Heart right ventricle (tissue), 16 donors: ENCODE data around the gene CDC42SE2. TPM values are rescaled to one million over a fixed set of nuclear protein-coding genes. Genes with fewer than 3 reads are reported as not detected.

Source experiments
- ATAC-seq, 8 donors: fragments of 200-7000 bp; cut with Tn5 transposase; one replicate each; pipeline ENCODE4 v1.9.1; 2020; ENCODE audit warnings: mild to moderate bottlenecking in 8 of 8, moderate library complexity in 8 of 8, moderate number of reproducible peaks in 1 of 8
- DNase-seq, 2 donors: peaks; one replicate each; pipeline ENCODE4 v3.0.0-alpha.2; 2020
- H3K27ac ChIP-seq, 10 donors: fragments of 200-600 bp; sonication (generic) in 2 of 10; one replicate each; pipeline versions ENCODE4 v1.5.0 to v1.8.0; 2020 to 2022; ENCODE audit warnings: mild to moderate bottlenecking in 3 of 10
- H3K27me3 ChIP-seq, 7 donors: fragments of 200-600 bp; one replicate each; pipeline ENCODE4 v1.8.0; 2021 to 2022; ENCODE audit warnings: mild to moderate bottlenecking in 2 of 7
- H3K36me3 ChIP-seq, 9 donors: fragments of 200-600 bp; sonication (generic) in 1 of 9; one replicate each; pipeline versions ENCODE4 v1.5.0 to v1.8.0; 2020 to 2022; ENCODE audit warnings: mild to moderate bottlenecking in 2 of 9
- H3K4me1 ChIP-seq, 9 donors: fragments of 200-600 bp; sonication (generic) in 1 of 9; one replicate each; pipeline versions ENCODE4 v1.5.0 to v1.8.0; 2020 to 2022; ENCODE audit warnings: mild to moderate bottlenecking in 4 of 9
- H3K4me3 ChIP-seq, 10 donors: fragments of 200-600 bp; sonication (generic) in 2 of 10; one replicate each; pipeline versions ENCODE4 v1.5.0 to v1.8.0; 2020 to 2022; ENCODE audit warnings: mild to moderate bottlenecking in 7 of 10, moderate library complexity in 2 of 10
- H3K9me3 ChIP-seq, 11 donors: fragments of 200-600 bp in 10 of 11; sonication (generic) in 2 of 11; one replicate each; pipeline versions ENCODE4 v1.5.0 to v1.8.0; 2013 to 2022; ENCODE audit warnings: mild to moderate bottlenecking in 2 of 11, control low read depth in 1 of 11, moderate library complexity in 1 of 11
- WGBS, 2 donors: extraction: QIAGEN DNeasy Blood & Tissue Kit; methylation state at CpG; one replicate each; pipeline ENCODE4 v1.1.7; 2013; ENCODE audit warnings: inconsistent platforms in 1 of 2; 5-methylcytosine and 5-hydroxymethylcytosine counted together
- intact Hi-C, 10 donors: fragments of 100-400 bp; cut with DNase I; formaldehyde crosslinking; loops; one replicate each; pipeline versions ENCODE4 v1.11.1 to v1.14.2; 2022
- polyA plus RNA-seq, 2 donors: library from polyadenylated mRNA; stranded (reverse); fragments of 200-250 nt; gene quantifications; one replicate each; pipeline ENCODE4 v1.2.3, GENCODE V29; 2013
- total RNA-seq, 10 donors: library from RNA; stranded (reverse); fragmentation: NEBNext Ultra II Directional in 3 of 10; extraction: Animal tissue kit (Norgen Biotek cat#: 25700) in 3 of 10; gene quantifications; one replicate each; pipeline versions ENCODE4 v1.2.1 to v1.2.4, GENCODE V29; 2021 to 2023
- TF ChIP-seq, protein P1 (sequence below), 9 donors: fragments of 200-600 bp; sonication (generic) in 2 of 9; IDR thresholded peaks; one replicate each; pipeline versions ENCODE4 v1.5.0 to v1.8.0; 2021 to 2022; ENCODE audit warnings: antibody characterized with exemption in 9 of 9, mild to moderate bottlenecking in 5 of 9, moderate library complexity in 1 of 9
- donor health status: Arrhythmogenic right ventricular cardiomyopathy.
- donor health status: ischemic (EF 13 %, LVEDD 7.1; RV severe dilation, severe dysfunction).
- donor health status: healthy with polysubstance abuse.
- donor health status: DM: no; HTN: yes; CAD: no.
- donor health status: DM: no; HTN: no; CAD: no.
- donor health status: ischemic (EF 25% LVEDD 6.9; RV normal size, moderate dysfunction).
- donor health status: ischemic (EF 25% LVEDD 5.7; RV mildly dilated, moderate dysfunction).
- donor health status: healthy.
- donor health status: DM: yes; HTN: yes; CAD: no.
- donor health status: Ischemic cardiomyopathy.
- donor health status: ischemic (EF 35%, LVEDD 5.7; RV mildly dilated, moderate dysfunction).
- donor health status: nonischemic (EF 11% LVEDD 7.7; RV severe dilation, severe dysfunction).
- donor health status: DM: yes; HTN: yes; CAD: no.
- donor health status: PGD.
- donor health status: ischemic (EF 29% LVEDD 5.4; RV normal size, mild dysfunction).
- donor health status: nonischemic (EF 23%, LVEDD 6.1; RV moderate dilation, normal function).

The CDC42SE2 gene
- total and polyA plus RNA-seq, 12 donors, result 5.4 to 25.8 (median 11.1) TPM

DNA sequence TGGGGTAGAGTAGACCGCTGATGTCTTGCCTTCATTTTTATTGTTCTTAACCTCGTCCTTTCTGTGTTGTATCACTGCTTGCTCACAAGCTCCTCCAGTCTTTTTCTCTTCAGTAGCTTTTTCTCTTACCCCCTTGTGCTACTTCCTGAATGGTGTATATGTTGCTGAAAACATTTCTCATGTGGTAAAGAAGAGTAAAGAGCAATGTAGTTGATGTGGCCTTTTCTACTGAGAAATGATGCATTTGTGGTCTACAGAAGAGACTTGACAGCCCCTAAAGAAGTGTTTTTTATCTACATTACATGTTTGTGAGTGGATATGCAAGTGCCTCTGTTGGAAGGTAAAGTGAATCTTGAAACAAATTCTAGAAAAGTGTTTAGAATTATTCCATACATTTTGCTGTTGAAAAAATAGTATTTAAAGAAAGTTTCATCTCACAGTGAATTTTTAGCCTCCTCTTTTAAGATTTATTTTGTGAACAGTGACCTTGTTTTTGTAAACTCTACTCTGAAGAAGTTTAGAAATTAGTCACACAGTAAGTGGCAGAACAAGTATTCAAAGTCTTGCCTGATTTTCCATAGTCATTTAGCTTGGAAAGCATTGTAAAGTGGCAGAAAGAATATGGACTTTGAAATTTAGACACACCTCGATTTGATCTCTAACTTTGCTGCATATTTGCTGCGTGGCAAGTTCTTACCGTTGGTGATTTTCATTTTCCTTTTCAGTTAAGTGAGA, 17.4 kb downstream of the CDC42SE2 start:
- DNase-seq, result no peak
- WGBS, 2 donors, result 81 to 87% methylated on average over 5 of the region's 5 CpGs
- intact Hi-C loops, result no loop called here
- H3K4me1 ChIP-seq, result peaks cover 0 to 84% (median 6%) of the 10 kb centered on the region in 9 donors
- peak in 1 of 8 donors; percentile 22 for ATAC-seq
- peaks cover 0 to 6% (median 0%) of the 10 kb centered on the region in 9 donors for H3K36me3 ChIP-seq
- no peaks in the 10 kb centered on the region for H3K9me3 ChIP-seq
- peak overlapping the region in 1 of 10 donors; percentile 22 for H3K4me3 ChIP-seq
- TF ChIP-seq, protein P1, sequence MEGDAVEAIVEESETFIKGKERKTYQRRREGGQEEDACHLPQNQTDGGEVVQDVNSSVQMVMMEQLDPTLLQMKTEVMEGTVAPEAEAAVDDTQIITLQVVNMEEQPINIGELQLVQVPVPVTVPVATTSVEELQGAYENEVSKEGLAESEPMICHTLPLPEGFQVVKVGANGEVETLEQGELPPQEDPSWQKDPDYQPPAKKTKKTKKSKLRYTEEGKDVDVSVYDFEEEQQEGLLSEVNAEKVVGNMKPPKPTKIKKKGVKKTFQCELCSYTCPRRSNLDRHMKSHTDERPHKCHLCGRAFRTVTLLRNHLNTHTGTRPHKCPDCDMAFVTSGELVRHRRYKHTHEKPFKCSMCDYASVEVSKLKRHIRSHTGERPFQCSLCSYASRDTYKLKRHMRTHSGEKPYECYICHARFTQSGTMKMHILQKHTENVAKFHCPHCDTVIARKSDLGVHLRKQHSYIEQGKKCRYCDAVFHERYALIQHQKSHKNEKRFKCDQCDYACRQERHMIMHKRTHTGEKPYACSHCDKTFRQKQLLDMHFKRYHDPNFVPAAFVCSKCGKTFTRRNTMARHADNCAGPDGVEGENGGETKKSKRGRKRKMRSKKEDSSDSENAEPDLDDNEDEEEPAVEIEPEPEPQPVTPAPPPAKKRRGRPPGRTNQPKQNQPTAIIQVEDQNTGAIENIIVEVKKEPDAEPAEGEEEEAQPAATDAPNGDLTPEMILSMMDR (IDR thresholded peaks at IDR 0.05), result no peak
- peak overlapping the region in 1 of 10 donors; percentile 80 for H3K27ac ChIP-seq
- no peaks in the 10 kb centered on the region for H3K27me3 ChIP-seq

GRCh38 chr5:131281868-131282234, 18.0 kb downstream of the CDC42SE2 start:
- Histone ChIP-seq H3K36me3 (peaks cover 0 to 11% (median 0%) of the 10 kb centered on the region in 9 donors), H3K9me3 (no peaks in the 10 kb centered on the region), H3K4me1 (peaks cover 0 to 86% (median 6%) of the 10 kb centered on the region in 9 donors), H3K27ac (peak overlapping the region in 1 of 10 donors; percentile 80), H3K4me3 (peak overlapping the region in 1 of 10 donors; percentile 22), H3K27me3 (no peaks in the 10 kb centered on the region)
- WGBS, 2 donors, result 68 to 79% methylated on average over 2 of the region's 2 CpGs
- DNase-seq (no peak), ATAC-seq (no peak)
- TF ChIP-seq, protein P1 (IDR thresholded peaks at IDR 0.05), result no peak
- intact Hi-C loops, result no loop called here

GRCh38 chr5:131282235-131282634, 18.4 kb downstream of the CDC42SE2 start:
- intact Hi-C loops, result no loop called here
- Histone ChIP-seq H3K9me3 (no peaks in the 10 kb centered on the region), H3K4me1 (peaks cover 0 to 83% (median 6%) of the 10 kb centered on the region in 9 donors), H3K36me3 (peaks cover 0 to 15% (median 0%) of the 10 kb centered on the region in 9 donors), H3K27ac (peak overlapping the region in 1 of 10 donors; percentile 80), H3K4me3 (peak overlapping the region in 1 of 10 donors; percentile 22), H3K27me3 (no peaks in the 10 kb centered on the region)
- ATAC-seq (no peak), DNase-seq (no peak)
- 89 to 94% methylated on average over 2 of the region's 2 CpGs for WGBS, 2 donors
- TF ChIP-seq, protein P1 (IDR thresholded peaks at IDR 0.05), result no peak

- TF ChIP-seq, protein P1 (IDR thresholded peaks at IDR 0.05), result no peak
- intact Hi-C loops, result no loop called here
- no peak for DNase-seq
- no peaks in the 10 kb centered on the region for H3K9me3 ChIP-seq
- no peak overlapping the region for H3K4me3 ChIP-seq
- no peaks in the 10 kb centered on the region for H3K27me3 ChIP-seq
- H3K4me1 ChIP-seq, result peaks cover 0 to 65% (median 0%) of the 10 kb centered on the region in 9 donors
- peaks cover 0 to 31% (median 0%) of the 10 kb centered on the region in 9 donors for H3K36me3 ChIP-seq
- no peak for ATAC-seq
- 95 to 97% methylated on average over 1 of the region's 1 CpG for WGBS, 2 donors
- H3K27ac ChIP-seq, result no peak overlapping the region
These were observed 22.0 kb downstream of the CDC42SE2 start for GRCh38 chr5:131285703-131286399.
